KG1 (cell line): ENCODE data around the gene LOXL1.
A peak's percentile ranks its signal among the peaks of the same experiment; 100 is the strongest.

Experiments
- DNase-seq: peaks from one replicate; lab custom pipeline; 2025; lab: John Stamatoyannopoulos, UW

LOXL1 gene

DNA sequence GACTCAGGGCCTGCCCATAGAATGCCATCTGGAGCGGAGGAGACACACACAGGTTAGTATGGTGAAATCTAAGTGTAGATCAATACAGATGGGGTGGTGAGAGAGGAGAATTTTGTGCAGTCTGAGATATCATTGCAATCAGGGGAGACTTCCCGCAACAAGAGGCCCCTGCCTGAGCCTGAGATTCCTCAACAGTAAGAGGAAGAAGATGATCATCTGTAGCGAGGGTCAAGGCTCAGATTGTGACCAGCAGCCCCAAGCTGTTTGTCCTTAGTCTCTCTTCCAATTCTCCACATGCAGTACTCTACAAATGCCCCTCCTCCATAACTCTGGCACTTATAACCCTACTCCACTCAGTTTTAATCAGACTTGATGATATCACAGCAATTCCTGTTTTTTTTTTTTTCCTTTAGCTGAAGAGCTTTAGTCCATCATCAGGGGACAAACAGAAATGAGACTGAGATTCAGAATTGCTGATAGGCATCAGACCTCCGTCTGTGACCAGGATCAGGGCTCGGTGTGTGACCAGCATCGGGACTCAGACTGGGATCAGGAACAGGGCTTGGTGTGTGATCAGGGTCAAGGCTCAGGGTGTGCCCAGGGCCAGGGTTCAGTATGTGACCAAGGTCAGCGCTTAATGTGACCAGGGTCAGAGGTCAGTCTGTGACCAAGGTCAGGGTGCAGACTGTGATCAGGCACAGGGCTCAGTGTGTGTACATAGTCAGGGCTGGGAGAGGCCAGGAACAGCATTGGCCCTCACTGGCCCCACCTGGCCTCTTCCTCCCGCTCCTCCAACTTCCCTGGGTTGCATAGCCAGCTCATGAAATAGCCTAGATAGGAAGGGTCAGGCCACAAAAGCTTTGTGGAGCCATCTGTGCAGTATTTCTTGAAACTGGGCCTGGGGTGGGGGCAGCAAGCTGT, 14.1 kb downstream of the LOXL1 start:
- DNase-seq, result no peak

DNA sequence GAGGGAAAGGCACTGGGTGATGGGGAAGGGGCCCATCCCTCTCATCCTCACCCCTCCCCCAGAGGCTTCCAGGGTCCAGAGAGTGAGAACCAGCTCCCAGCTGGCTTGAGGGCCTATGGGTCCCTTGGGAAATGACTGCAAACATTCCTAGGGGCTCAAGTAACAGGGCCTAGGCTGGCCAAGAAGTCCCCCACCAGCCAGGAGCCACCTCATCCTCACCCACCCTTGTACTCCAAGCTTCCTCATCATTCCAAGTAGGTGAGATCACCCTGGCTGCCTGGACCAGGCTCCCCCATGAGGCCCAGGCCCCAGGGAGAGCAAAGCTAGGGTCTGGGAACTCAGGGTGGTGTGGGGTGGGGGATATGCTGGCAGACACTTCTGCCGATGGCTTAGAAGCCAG, 14.8 kb downstream of the LOXL1 start:
- no peak for DNase-seq

DNA sequence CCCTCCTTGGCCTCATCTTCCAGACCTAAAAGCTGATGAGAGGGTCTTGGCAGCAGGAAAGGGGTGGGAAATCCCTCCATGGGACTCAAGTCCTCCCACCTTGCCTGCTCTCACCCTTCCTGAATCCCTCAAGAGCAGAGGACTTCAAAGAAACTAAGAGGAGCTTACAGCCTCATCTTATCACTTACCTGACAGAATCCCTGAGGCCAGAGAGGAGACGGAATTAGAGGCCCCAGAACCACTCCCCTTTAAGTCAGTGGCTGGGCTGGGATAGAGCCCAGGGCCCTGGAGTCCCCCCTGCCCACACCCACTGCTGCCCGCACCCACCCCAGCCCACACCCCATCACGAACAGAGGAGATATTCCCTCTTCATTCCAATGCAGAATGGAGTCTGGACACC, 15.2 kb downstream of the LOXL1 start:
- DNase-seq, result no peak

DNA sequence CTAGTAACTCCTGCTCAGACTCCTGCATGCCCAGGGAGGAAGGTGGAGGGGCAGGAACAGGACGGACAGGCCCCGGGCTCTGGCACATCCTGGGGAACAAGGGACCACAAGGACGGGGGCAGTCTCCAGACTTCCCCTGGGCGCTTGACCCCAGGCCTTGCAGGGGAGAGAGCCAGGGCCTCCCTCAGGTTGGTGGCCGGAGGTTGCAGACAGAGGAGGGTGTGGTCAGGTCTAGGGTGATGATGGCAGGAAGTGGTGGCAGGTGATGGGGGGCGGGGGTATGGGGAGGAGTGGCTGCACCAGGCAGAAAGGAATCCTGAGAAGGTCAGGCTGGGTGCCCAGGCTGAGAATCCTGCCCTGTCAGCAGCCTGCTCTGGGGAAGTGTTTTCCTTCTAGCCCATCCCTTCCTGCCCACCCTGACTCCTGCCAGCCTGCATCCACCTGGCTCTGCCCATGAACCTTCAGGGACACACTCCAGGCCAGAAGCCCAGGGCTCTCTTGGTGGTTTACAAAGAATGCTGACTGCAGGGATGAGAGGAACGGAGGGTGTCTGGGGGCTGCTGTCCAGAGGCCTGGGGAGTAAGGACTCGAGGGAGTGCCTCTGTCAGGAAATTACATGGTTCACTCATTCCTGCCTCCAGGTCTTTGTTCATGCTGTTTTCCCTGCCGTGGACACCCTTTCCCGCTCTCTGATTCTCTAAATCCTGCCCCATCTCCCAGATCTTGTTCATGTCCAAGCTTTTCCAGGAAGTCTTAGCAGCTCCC, 15.8 kb downstream of the LOXL1 start:
- DNase-seq, result no peak

DNA sequence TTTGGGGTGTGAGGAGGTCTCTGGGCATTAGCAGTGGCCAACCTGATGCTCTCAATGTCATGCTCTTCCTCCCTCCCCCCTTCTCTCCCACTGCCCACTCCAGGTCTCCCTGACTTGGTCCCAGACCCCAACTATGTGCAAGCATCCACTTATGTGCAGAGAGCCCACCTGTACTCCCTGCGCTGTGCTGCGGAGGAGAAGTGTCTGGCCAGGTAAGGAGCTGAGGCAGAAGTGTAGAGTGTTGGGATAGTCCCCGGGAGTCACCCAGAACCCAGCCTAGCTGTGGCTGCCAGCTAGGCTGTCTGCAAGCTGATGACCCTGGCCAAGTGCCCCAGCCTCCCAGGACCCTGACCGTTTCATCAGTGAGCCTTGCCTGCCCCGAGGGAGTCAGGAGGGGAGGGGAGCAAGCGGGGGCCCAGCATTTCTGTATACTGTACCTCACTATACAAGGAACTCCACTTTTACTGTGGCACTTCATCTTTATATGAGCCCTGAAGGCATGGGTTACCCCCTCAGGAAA, 16.5 kb downstream of the LOXL1 start:
- no peak for DNase-seq

DNA sequence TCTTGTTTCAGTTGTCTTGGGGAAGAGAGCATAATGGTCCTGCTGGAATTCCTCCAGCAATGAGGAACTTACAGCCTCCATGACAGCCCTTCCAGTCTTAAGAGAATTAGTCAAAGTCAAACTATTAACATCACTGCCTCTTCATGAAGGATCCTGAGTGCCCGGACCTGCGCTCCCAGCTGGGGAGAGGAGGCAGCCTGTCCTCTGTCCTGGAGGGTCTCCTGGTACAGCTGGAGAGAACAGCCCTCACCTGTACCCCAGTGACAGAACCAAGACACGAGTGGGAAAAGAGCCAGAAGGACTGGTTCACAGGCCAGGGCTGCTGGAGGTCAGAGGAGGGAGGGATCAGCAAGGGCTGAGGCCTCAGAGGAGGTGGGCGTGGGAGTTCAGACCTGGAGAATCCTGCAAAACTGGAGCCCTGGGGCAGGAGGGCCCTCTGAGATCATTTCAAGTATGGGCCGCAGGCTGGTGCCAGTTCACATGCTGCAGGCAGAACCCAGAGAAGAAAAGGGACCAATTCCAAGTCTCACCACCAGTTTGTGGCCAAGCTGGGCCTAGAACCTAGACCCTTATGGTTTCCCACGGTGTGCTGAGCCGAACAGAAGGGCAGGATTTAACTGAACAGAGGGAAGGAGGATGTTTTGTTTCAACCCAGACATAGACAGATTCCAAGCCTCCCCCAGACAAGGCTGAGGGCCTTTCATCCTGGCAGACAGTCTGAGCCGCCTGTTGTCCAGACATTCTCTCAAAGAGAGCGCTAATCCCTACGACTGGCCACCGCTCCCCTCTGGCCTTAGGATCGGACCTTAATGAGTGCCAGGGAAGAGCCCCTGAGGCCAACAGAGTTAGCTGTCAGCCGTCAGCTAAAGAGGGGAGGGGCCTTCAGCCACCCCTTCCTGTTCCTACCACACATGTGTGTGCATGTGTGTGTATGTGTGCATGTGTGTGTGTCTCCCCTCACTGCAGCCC, 18.2 kb downstream of the LOXL1 start:
- DNase-seq, result no peak

DNA sequence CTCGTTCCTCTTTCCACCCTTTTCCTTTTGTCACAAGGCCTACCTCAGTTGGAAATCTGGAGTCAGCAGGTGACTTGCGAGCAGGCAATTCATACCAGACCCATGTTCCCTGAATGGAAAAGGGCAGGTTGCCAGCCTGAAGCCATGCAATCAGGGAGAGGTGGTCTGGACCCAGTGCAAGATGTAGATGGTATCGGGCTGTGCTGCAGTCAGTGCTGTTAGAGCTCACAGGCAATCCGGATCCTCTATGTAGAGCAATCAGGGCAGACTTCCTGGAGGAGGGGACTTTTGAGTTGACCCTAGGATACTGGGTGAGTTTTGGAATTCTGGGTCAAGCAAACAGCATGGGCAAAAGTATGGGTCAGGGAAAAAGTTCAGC, 18.9 kb downstream of the LOXL1 start:
- DNase-seq, result no peak

DNA sequence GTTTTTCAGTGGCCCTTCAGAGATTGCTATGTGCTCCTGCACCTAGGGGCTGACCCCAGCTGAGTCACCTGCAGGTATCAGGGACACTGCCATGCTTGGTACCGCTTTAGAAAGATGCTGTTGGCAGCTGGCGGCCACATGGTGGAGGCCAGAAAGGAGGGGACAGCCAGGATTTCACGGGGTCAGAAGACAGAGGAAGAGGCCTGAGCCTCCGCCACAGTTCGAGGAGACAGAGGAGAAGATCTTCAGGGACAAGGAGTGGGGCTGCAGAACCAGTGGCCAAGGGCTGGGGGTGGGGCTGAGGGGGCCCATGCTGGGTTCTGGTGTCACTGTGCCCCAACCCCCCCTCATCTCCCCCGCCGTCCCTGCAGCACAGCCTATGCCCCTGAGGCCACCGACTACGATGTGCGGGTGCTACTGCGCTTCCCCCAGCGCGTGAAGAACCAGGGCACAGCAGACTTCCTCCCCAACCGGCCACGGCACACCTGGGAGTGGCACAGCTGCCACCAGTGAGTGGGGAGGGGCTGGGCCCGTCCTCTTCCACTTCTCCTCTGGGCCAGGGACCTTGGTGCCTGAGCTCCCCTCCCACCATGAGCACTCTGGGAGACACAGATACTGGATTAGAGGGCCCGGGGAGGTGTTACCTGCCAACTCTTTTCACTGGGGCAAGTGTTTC, 19.9 kb downstream of the LOXL1 start:
- DNase-seq, result no peak

DNA sequence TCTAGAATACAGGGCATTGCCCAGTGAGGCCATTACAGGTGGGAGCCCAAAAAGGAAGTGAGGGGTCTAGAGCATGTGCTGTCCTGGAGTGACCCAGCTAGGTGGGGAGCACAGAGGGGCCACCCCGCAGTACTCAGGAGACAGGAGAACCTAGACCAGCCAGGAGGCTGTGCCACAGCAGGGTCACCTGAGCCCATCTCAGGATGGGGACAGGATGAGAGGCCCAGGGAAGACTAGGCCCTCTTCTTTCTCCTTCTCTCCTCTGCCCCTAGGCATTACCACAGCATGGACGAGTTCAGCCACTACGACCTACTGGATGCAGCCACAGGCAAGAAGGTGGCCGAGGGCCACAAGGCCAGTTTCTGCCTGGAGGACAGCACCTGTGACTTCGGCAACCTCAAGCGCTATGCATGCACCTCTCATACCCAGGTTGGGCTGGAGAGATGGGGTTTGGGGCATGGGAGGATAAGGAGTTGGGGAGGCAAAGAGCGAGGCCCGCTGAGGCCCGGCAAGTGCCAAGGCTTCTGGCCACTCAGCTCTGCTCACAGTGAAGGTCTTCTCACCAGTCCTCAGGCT, 20.6 kb downstream of the LOXL1 start:
- no peak for DNase-seq

DNA sequence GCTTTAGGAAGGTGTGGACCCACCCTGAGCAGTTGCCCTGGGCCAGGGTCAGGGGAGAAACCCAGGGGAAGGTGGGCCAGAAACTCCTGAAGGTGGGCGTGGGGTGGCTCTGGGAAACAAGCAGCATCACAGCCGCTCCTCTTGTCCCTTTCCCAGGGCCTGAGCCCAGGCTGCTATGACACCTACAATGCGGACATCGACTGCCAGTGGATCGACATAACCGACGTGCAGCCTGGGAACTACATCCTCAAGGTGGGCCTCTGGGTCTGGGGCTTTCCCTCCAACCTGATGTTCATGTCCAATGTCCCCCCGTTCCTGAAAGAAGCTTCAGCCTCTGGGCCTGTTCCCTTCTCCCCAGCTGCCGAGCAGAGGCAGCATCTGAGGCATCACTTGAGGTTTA, 21.4 kb downstream of the LOXL1 start:
- no peak for DNase-seq

DNA sequence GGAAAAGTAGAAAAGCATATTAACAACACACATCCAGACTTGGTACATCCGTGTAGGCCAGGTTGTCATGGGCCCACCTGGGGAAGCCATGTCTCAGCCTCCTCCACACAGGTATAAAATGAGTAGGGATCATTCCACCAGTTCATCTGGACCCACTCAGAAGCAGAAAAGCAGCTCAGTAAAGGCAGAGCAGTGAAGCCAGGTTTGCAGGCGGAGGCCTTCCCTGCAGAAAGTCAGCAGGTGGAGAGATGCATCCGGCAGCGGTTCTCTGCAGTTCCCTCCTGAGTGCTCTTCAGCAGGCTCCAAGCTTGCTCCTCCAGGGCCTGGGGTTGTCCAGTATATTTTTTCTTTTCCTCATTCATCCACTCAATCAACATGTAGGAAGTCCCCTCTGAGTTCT, 22.1 kb downstream of the LOXL1 start:
- DNase-seq, result no peak

DNA sequence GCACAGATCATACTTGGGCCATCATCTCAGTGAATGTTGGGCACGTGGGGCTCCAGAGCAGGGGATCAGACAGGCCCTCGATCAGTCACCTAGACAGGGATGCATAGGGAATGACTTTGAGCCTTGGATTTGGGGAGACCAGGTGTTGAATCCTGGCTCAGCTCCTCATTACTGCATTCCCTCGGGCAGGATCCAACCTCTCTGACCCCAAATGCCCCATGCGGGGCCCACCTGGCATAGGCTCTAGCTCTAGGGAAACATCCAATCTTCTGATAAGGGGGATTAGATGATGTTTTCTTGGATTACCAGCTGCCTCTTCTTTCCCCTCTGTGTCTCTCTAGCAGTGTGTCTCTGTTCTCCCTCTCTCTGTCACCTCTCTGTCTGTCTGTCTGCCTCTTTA, 22.7 kb downstream of the LOXL1 start:
- no peak for DNase-seq

DNA sequence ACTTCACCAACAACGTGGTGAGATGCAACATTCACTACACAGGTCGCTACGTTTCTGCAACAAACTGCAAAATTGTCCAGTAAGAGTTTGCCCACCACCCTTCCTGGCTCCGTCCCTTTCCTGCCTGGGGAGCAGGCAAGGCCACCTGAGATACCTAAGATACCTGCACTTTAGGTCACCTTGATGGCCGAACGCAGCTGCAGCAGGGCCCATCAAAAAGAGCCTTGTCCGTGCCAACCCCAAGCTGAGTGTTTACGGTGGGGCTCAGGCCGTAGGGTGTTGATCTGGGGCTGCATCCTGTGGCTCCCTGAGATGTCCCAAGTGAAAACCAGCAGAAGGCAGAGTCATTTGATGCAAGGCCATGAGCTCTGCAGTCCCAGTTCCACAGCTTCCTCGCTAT, 23.2 kb downstream of the LOXL1 start:
- DNase-seq, result no peak

DNA sequence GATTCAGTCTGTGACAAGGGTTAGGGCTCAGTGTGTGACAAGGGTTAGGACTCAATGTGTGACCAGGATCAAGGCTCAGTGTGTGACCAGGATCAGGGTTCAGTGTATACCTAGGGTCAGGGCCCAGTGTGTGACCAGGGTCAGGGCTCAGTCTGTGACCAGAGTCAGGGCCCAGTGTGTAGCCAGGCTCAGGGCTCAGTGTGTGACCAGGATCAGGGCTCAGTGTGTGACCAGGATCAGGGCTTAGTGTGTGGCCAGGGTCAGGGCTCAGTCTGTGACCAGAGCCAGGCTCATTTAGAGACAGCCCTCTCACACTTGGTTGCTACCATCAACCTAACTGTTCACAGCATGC, 24.2 kb downstream of the LOXL1 start:
- DNase-seq, result no peak

DNA sequence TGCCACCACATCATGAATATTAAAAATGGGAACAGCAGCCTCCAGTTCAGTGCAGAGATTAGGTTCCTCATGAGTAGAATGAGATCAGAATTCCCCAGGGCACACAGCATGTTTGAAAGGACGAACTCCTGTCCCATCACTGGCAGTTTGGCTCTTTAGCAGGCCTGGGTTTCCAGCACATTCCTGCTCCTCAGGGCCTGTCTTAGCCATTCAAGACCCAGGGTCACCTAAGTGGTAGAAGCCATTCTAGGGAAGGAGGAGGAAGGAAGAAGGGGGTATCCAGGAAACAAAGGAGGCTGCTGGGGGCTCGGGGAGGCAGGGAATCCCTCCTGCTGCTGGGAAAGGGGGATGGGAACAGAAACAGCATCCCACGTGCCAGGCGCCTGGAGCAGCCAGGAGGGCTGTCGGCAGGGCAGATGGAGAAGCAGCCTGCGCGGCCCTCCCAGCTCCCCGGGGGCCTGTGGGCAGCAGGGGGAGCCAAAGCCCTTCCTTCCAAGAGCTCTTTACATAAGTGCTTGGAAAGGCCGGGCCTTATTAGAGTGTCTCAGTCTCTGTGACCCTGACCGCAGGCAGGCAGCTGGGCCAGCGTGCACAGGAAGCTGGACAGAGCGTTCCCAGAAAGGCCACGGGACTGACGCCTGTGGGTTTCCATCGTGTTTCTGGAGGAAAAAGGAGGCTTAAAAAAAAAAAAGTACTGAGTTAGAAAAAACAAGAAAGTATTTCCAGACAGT, 24.7 kb downstream of the LOXL1 start:
- DNase-seq, result peak; percentile 34

DNA sequence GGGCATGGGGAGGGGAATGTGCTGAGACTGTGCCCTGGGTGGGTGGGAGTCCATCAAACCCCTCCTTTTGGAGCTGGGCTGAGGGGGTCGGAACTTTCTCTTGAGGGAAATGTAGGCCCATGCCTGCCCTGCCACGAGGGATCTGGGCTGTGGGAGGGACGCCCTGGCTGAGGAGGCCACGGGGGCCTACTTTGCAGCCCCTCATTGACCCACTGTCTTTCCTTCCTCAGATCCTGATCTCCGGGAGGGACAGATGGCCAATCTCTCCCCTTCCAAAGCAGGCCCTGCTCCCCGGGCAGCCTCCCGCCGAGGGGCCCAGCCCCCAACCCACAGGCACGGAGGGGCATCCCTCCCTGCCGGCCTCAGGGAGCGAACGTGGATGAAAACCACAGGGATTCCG, 25.3 kb downstream of the LOXL1 start:
- DNase-seq, result no peak

DNA sequence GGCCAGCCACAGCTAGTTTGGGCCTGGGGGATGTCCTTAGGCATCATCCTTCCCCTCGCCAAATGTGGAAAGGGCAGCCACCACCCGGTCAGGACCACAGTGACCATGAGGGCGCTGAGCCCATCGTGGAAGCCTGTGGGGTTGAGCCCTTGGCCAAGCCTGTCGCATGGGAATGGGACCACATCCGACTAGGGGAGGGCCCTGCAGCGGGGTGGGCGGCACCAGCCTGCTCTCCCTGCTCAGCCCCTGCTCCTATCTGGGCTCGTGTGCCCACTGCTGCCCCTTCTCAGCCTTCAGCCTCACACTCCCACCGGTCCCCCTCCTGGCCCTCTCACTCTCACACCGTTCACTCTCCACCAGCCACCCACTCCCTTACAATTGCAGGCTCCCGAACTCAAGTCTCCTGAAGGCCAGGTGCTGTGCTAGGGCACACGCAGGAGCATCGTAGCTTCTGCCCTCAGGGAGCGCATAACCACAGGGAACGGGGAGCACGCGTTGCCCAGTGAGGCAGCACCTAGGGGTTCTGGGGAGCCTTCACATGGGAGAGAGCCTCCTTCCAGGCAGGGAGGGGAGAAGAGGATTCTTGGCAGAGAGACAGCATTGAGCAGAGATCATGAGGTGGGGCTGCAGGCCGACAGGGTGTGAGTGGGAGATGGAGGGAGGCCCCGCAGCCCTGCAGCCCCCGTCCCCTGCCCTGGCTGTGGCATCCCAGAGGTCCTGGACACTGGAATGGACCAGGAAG, 26.1 kb downstream of the LOXL1 start:
- DNase-seq, result no peak

DNA sequence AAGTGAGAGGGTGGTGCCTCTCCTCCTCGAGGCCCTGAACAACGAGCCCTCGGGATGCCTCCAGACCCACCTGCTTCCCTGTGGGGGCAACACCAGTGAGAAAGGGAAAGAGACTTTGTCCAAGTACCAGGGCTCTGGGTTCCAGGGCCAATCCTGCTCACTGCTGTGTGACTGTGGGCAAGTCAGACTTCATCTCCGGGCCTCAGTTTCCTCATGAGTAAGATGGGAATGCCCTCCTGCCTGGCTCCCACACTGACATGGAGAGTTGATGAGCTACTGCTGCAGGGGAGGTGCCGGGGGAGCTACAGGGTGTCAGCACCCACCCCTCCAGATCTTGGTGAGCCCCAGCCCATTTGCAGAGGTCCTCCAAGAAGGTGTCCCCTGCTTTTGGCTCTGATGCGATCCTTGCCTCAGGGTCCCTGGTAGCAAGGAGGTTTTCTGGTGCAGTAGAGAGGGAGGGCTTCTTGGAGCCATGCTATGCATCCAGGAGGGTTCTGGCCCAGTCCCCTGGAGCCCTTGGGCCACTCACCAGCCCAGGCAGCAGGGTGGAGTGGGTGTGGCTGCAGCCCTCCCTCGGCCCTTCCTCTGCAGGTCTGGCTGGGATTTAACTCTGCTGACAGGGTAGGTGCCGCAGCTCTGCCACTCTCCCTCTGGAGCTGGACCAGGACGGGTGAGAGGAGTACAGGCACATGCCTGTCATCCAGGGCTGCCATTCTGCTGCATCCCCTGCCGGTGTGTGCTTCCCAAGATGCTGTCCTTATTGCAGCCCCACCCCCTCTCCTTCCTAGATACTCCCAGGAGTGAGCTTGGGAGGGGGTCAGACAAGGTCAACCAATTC, 26.9 kb downstream of the LOXL1 start:
- DNase-seq, result no peak
